Spleen (tissue), 3 donors: ENCODE results near the gene SNAP47.

Experiments
- POLR2A ChIP-seq, 3 donors: fragments of 450-650 bp; IDR thresholded peaks; one replicate each; pipeline ENCODE4 v1.5.1; 2017; ENCODE audit warnings: antibody characterized with exemption in 3 of 3, mild to moderate bottlenecking in 1 of 3
- POLR2AphosphoS5 ChIP-seq, 3 donors: sonication (generic); formaldehyde crosslinking; IDR thresholded peaks; one replicate each; pipeline ENCODE4 v1.5.1; 2017; ENCODE audit warnings: antibody characterized with exemption in 3 of 3

DNA sequence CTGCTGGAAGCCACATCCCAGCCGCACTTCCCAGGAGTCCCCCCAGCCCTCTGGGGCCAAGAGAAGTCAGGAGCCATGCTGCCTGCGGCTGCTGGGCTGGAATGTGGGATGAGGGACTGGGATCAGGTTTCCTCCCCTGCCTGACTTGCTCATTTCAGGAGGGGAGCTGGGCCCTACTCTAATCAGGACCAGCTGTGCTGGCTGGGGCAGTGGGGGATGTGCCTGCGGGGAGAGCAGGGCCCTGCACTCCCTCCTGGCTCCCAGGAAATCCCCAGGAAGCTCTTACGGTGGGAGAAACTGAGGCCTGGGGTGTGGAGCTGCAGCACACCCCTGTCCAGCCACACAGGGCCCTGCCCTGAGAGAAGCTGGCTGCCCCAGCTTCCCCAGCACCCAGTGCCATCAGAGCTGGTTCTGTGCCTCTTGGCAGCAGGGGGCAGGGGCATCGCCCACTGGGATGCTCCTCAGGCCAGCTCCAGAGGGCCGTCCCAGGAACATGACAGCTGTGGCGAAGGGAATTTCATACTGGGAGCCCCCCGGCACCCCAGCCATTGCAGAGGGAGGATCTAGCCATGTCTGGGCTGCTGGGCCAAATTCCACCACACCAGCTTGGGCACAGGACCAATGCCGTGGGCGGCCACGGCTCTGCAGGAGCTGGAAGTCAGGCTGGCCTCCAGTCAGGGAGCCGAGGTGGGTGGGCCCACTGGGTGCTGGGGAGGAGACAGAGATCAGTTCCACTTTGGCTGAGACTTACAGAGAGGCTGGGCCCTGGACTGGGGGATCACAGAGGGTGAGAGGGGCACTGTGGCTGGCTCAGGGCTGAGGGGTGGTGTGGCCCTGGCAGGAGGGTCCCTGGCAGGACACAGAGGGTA, 58.9 kb downstream of the SNAP47 start:
- TF ChIP-seq POLR2AphosphoS5 (IDR thresholded peaks at IDR 0.05): no peak
- no peak for TF ChIP-seq POLR2A (IDR thresholded peaks at IDR 0.05)
